ENCODE data around the gene ZNF618. TPM values are rescaled to one million over a fixed set of nuclear protein-coding genes. Genes with fewer than 3 reads are reported as not detected.

The ZNF618 gene
- total and polyA plus RNA-seq, 9 donors, result 8.2 to 28.9 (median 18.3) TPM

DNA sequence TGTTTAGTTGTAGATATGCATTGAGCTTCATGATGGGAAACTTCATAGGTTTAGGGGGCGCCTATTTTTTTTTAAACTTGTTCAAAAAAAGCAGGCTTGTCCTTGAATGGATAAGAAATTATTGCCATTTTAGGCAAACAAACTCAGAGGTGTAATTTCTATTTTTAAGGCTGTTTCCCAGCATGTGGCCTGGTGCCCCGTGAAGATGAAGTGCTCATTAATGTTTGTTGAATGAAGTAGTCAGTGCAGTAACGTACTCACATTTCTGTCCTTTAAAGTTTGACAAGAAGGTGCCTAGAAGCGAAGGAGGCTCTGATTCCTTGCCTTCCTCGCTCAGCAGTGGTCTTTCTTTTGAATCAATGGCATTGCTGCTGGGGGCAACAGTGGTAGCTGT lies 54.3 kb downstream of the ZNF618 start:
- DNase-seq, result no peak
- Histone ChIP-seq H3K27me3 (no peaks in the 10 kb centered on the region), H3K9me3 (no peaks in the 10 kb centered on the region), H3K4me1 (ENCODE audit: insufficient read depth) (peaks cover 24% of the 10 kb centered on the region), H3K4me3 (no peak overlapping the region), H3K36me3 (no peaks in the 10 kb centered on the region), H3K27ac (peak overlapping the region in 1 of 2 donors; percentile 31)
- TF ChIP-seq EP300 (IDR thresholded peaks at IDR 0.05) (no peak), POLR2A (IDR thresholded peaks at IDR 0.05) (no peak)
- TF ChIP-seq, protein P1, sequence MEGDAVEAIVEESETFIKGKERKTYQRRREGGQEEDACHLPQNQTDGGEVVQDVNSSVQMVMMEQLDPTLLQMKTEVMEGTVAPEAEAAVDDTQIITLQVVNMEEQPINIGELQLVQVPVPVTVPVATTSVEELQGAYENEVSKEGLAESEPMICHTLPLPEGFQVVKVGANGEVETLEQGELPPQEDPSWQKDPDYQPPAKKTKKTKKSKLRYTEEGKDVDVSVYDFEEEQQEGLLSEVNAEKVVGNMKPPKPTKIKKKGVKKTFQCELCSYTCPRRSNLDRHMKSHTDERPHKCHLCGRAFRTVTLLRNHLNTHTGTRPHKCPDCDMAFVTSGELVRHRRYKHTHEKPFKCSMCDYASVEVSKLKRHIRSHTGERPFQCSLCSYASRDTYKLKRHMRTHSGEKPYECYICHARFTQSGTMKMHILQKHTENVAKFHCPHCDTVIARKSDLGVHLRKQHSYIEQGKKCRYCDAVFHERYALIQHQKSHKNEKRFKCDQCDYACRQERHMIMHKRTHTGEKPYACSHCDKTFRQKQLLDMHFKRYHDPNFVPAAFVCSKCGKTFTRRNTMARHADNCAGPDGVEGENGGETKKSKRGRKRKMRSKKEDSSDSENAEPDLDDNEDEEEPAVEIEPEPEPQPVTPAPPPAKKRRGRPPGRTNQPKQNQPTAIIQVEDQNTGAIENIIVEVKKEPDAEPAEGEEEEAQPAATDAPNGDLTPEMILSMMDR (IDR thresholded peaks at IDR 0.05), result no peak
- intact Hi-C loops (cut with DNase I), result no loop called here
- 52 to 54% (median 53%) methylated on average over 5 of the region's 5 CpGs for WGBS, 3 donors

GRCh38 chr9:113931140-113931539 lies 55.0 kb downstream of the ZNF618 start:
- Histone ChIP-seq H3K9me3 (no peaks in the 10 kb centered on the region), H3K27me3 (no peaks in the 10 kb centered on the region), H3K4me3 (no peak overlapping the region), H3K27ac (no peak overlapping the region), H3K36me3 (no peaks in the 10 kb centered on the region), H3K4me1 (ENCODE audit: insufficient read depth) (peaks cover 24% of the 10 kb centered on the region)
- 96 to 98% (median 96%) methylated on average over 5 of the region's 5 CpGs for WGBS, 3 donors
- no peak for TF ChIP-seq POLR2A (IDR thresholded peaks at IDR 0.05)
- TF ChIP-seq EP300 (IDR thresholded peaks at IDR 0.05), result no peak
- TF ChIP-seq, protein P1 (IDR thresholded peaks at IDR 0.05), result no peak
- no peak for DNase-seq
- intact Hi-C loops (cut with DNase I), result no loop called here

DNA sequence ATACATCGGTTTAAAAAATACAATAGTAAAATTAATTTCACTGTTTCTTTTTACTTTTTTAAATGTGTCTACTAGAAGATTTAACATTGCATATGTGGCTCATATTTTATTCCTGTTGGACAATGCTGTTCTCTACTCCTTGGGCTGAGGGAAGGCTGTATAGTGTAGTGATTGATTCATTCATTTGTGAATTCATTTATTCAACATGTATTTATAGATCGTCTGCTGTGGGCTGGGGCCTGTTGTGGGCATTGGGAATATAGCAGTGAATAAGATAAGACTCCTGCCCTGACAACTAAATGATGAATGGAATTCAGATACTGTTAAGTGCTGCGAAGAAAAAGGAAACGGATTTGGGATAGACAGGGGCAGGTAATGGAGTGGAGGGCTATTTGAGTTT lies 55.7 kb downstream of the ZNF618 start:
- Histone ChIP-seq H3K36me3 (no peaks in the 10 kb centered on the region), H3K9me3 (no peaks in the 10 kb centered on the region), H3K4me1 (ENCODE audit: insufficient read depth) (peaks cover 25% of the 10 kb centered on the region), H3K27me3 (no peaks in the 10 kb centered on the region), H3K27ac (no peak overlapping the region), H3K4me3 (no peak overlapping the region)
- TF ChIP-seq, protein P1 (IDR thresholded peaks at IDR 0.05), result no peak
- TF ChIP-seq EP300 (IDR thresholded peaks at IDR 0.05), result no peak
- no peak for TF ChIP-seq POLR2A (IDR thresholded peaks at IDR 0.05)
- WGBS, 3 donors, result 93 to 95% (median 93%) methylated on average over 4 of the region's 4 CpGs
- DNase-seq, result no peak
- intact Hi-C loops (cut with DNase I), result no loop called here

DNA sequence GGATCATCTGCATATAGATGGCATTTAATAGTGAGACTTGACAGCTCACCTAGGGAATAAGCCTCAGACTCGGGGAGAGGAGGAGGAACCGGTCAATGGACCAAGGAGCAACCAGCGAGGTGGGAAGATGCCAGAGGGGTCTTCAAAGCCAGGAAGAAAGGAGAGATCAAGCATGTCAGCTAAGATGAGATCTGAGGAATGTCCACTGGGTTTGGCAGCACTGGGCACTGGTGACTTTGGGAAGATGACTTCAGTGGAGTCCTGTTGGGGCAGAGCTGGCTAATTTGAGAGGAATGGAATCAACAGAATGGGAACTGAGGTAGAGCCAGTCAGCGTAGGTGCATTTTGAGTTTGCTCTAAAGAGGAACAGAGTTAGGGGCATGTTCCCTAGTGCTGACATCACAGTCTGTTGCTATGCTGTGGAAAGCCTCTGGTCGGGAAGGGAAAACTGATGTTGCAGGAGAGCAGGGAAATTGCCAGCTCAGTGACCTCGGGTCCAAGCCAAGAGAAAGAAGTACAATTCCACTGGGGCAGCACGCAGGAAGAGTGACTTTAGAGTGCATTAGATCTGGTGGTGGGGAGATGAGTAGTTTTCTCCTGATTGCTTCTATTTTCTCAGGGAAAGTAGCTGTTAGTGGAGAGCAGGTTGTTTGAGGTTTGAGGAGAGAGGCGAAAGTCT lies 56.9 kb downstream of the ZNF618 start:
- Histone ChIP-seq H3K4me1 (ENCODE audit: insufficient read depth) (peaks cover 26% of the 10 kb centered on the region), H3K4me3 (no peak overlapping the region), H3K36me3 (no peaks in the 10 kb centered on the region), H3K27ac (peak overlapping the region in 1 of 2 donors; percentile 48), H3K27me3 (no peaks in the 10 kb centered on the region), H3K9me3 (no peaks in the 10 kb centered on the region)
- 61 to 70% (median 65%) methylated on average over 8 of the region's 8 CpGs for WGBS, 3 donors
- intact Hi-C loops (cut with DNase I), result no loop called here
- DNase-seq, result peak; percentile 56 to 76 (median 72)
- TF ChIP-seq POLR2A (IDR thresholded peaks at IDR 0.05) (no peak), EP300 (IDR thresholded peaks at IDR 0.05) (no peak)
- TF ChIP-seq, protein P1 (IDR thresholded peaks at IDR 0.05), result no peak

Measured in ovary (tissue), 9 donors.